Kidney epithelial cell (primary cell): ENCODE measurements around the gene NDUFA9. TPM values are rescaled to one million over a fixed set of nuclear protein-coding genes. Genes with fewer than 3 reads are reported as not detected.

Experiments
- DNase-seq: peaks from one replicate; pipeline ENCODE4 v3.0.0-alpha.2; 2010; ENCODE audit warnings: low read depth
- H3K27me3 ChIP-seq: 2 replicates; pipeline ENCODE4 v1.6.0; 2011; ENCODE audit warnings: low read length; ENCODE audit not compliant: control insufficient read depth, insufficient read depth
- H3K36me3 ChIP-seq: 2 replicates; pipeline ENCODE4 v1.5.1; 2011; ENCODE audit warnings: low read length; ENCODE audit not compliant: control insufficient read depth, insufficient read depth
- H3K4me3 ChIP-seq: 2 replicates; pipeline ENCODE4 v1.5.1; 2011; ENCODE audit warnings: low read depth, mild to moderate bottlenecking, control low read depth, low read length
- total RNA-seq: library from RNA; depleted of rRNA; stranded (reverse); fragments of >200 nt; gene quantifications from 2 replicates; pipeline ENCODE4 v1.2.3, GENCODE V29; 2015
- TF ChIP-seq, protein P1 (sequence below): IDR thresholded peaks from 2 replicates; pipeline ENCODE4 v1.5.1; 2011; ENCODE audit warnings: mild to moderate bottlenecking, moderate library complexity, low read length, control low read depth, inconsistent platforms; ENCODE audit not compliant: insufficient read depth, poor library complexity, severe bottlenecking

NDUFA9 gene
- 66.0 and 73.7 TPM in 2 replicates for total RNA-seq

GRCh38 chr12:4648501-4649357 lies at the start of gene NDUFA9, which contains the start of gene AKAP3:
TSS of gene NDUFA9 (plus strand) at chr12:4649114. CDS start at chr12:4649127, 13 bp downstream.
TSS of gene AKAP3 (minus strand) at chr12:4649051. CDS start at chr12:4638196, 10,855 bp downstream.
- H3K4me3 ChIP-seq: peak within 1 kb of the TSS; percentile 82
- TF ChIP-seq, protein P1, sequence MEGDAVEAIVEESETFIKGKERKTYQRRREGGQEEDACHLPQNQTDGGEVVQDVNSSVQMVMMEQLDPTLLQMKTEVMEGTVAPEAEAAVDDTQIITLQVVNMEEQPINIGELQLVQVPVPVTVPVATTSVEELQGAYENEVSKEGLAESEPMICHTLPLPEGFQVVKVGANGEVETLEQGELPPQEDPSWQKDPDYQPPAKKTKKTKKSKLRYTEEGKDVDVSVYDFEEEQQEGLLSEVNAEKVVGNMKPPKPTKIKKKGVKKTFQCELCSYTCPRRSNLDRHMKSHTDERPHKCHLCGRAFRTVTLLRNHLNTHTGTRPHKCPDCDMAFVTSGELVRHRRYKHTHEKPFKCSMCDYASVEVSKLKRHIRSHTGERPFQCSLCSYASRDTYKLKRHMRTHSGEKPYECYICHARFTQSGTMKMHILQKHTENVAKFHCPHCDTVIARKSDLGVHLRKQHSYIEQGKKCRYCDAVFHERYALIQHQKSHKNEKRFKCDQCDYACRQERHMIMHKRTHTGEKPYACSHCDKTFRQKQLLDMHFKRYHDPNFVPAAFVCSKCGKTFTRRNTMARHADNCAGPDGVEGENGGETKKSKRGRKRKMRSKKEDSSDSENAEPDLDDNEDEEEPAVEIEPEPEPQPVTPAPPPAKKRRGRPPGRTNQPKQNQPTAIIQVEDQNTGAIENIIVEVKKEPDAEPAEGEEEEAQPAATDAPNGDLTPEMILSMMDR: no peak
- H3K36me3 ChIP-seq: no peaks in the 10 kb centered on the region
- H3K27me3 ChIP-seq: no peaks in the 10 kb centered on the region
- peak; percentile 56 for DNase-seq

DNA sequence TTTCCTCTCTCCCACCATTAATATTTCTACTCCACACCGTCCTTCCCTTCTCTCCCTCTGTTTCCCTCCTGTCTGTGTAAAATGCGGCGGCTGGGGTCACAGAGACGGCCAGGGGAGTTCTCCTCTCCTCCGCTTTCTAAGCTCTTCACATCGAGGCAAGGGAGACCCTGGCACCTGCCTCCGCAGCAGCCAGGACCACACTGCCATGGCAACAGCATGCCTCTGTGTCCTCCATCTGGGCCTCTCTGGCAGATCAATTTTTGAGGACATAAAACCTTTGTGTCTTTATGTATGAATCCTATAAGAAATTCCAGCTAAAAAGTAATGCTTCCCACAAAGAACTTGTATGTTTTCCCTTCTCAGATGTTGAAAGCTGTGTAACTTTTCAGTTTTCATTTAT lies 45.5 kb upstream of the NDUFA9 start:
- Histone ChIP-seq H3K27me3 (no peaks in the 10 kb centered on the region), H3K36me3 (no peaks in the 10 kb centered on the region), H3K4me3 (no peak overlapping the region)
- TF ChIP-seq, protein P1: no peak
- DNase-seq: no peak

GRCh38 chr12:4603946-4604345 lies 45.0 kb upstream of the NDUFA9 start:
- TF ChIP-seq, protein P1: no peak
- Histone ChIP-seq H3K36me3 (no peaks in the 10 kb centered on the region), H3K4me3 (no peak overlapping the region), H3K27me3 (no peaks in the 10 kb centered on the region)
- no peak for DNase-seq

GRCh38 chr12:4604684-4605193 lies 44.2 kb upstream of the NDUFA9 start:
- Histone ChIP-seq H3K27me3 (no peaks in the 10 kb centered on the region), H3K36me3 (no peaks in the 10 kb centered on the region), H3K4me3 (peak overlapping the region; percentile 56)
- TF ChIP-seq, protein P1: peak; percentile 98
- peak; percentile 69 for DNase-seq

- TF ChIP-seq, protein P1: no peak
- H3K4me3 ChIP-seq: no peak overlapping the region
- no peaks in the 10 kb centered on the region for H3K27me3 ChIP-seq
- DNase-seq: no peak
- H3K36me3 ChIP-seq: no peaks in the 10 kb centered on the region
Measured at GRCh38 chr12:4607056-4607455, 41.9 kb upstream of the NDUFA9 start.

GRCh38 chr12:4609071-4609470 lies 39.8 kb upstream of the NDUFA9 start:
- Histone ChIP-seq H3K36me3 (no peaks in the 10 kb centered on the region), H3K4me3 (no peak overlapping the region), H3K27me3 (no peaks in the 10 kb centered on the region)
- DNase-seq: no peak
- TF ChIP-seq, protein P1: no peak
